Suprapubic skin (tissue), 4 donors: Measurements from ENCODE around the gene CD48. TPM values are rescaled to one million over a fixed set of nuclear protein-coding genes. Genes with fewer than 3 reads are reported as not detected.

ENCODE experiments used
- DNase-seq, 2 donors: peaks; one replicate each; pipeline ENCODE4 v3.0.0-alpha.2; 2019; ENCODE audit warnings: low spot score in 2 of 2
- H3K27ac ChIP-seq: fragments of 200-600 bp; sonication (generic); one replicate; pipeline ENCODE4 v1.5.1; 2019
- H3K27me3 ChIP-seq: fragments of 200-600 bp; sonication (generic); one replicate; pipeline ENCODE4 v1.5.1; 2019
- H3K36me3 ChIP-seq: fragments of 200-600 bp; sonication (generic); one replicate; pipeline ENCODE4 v1.5.1; 2019
- H3K4me1 ChIP-seq: fragments of 200-600 bp; sonication (generic); one replicate; pipeline ENCODE4 v1.5.1; 2019
- H3K4me3 ChIP-seq: fragments of 200-600 bp; sonication (generic); one replicate; pipeline ENCODE4 v1.5.1; 2019; ENCODE audit warnings: mild to moderate bottlenecking
- H3K9me3 ChIP-seq: fragments of 200-600 bp; sonication (generic); one replicate; pipeline ENCODE4 v1.5.1; 2019
- EP300 ChIP-seq: sonication (generic); formaldehyde crosslinking; IDR thresholded peaks from one replicate; pipeline ENCODE4 v1.6.1; 2017; ENCODE audit warnings: antibody characterized with exemption
- POLR2A ChIP-seq, 2 donors: fragments of 450-650 bp; IDR thresholded peaks; one replicate each; pipeline ENCODE4 v1.6.1; 2017; ENCODE audit warnings: antibody characterized with exemption in 2 of 2, mild to moderate bottlenecking in 2 of 2, moderate library complexity in 2 of 2
- POLR2AphosphoS5 ChIP-seq, 3 donors: sonication (generic); formaldehyde crosslinking; IDR thresholded peaks; one replicate each; pipeline ENCODE4 v1.6.1; 2017; ENCODE audit warnings: antibody characterized with exemption in 3 of 3
- WGBS: methylation state at CpG from one replicate; pipeline ENCODE4 v1.1.5; 2018; 5-methylcytosine and 5-hydroxymethylcytosine counted together
- total RNA-seq, 4 donors: library from RNA; depleted of rRNA; stranded (reverse); fragments of >200 nt; gene quantifications; one replicate each; pipeline ENCODE4 v1.1.0, GENCODE V29; 2016
- TF ChIP-seq, protein P1 (sequence below), 2 donors: fragments of 200-600 bp in 1 of 2; fragments of 450-650 bp in 1 of 2; sonication (generic) in 1 of 2; IDR thresholded peaks; one replicate each; pipeline ENCODE4 v1.5.1; 2016 to 2019; ENCODE audit warnings: antibody characterized with exemption in 2 of 2, mild to moderate bottlenecking in 1 of 2, moderate library complexity in 1 of 2

Gene CD48
- total RNA-seq, 4 donors from 2014 or later, result 0.60 to 1.6 (median 1.0) TPM; not detected in 1

DNA sequence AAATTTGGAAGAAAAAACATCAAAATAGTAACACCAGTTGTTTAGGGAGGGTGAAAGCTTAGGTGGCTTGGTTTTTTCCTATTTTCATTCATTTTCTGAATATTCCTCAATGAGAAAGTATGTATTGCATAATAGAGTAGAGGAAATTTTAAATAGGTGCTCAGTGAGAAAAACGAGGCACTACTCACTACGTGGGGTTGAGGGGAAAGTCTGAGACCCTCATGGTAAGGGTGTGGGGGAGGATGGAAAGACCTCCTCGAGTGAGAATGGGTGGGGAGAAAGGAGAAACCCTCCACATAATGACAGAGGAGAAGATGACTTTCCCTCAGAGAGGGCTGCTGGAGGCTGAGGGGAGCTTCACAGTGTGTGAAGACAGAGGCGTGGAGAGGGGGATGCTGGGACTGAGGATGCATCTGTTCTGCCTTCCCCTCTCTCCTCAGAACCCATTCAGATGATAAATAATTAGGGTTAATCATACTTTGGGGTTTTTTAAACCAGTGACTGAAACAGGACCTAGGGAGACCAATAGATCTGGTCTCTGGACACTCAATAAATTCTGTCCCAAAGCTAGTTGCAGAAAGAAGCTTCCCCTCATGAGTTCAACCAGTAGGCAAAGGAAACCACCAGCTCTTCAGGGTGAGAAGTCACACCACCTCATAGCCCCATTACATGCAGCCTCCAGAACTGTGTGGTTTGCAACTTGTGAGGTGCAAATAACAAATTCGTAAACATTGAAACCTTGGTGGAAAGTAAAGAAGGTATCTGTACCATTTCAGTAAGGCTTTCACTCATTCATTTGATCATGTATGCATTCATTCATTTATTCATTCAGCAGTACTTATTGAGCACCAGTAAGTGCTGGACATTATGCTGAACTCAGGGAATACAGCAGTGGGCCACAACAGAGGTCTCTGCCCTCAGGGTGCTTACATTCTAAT, 44.6 kb upstream of the CD48 start:
- 78% methylated on average over 5 of the region's 5 CpGs for WGBS
- no peak for TF ChIP-seq POLR2A (IDR thresholded peaks at IDR 0.05)
- TF ChIP-seq, protein P1, sequence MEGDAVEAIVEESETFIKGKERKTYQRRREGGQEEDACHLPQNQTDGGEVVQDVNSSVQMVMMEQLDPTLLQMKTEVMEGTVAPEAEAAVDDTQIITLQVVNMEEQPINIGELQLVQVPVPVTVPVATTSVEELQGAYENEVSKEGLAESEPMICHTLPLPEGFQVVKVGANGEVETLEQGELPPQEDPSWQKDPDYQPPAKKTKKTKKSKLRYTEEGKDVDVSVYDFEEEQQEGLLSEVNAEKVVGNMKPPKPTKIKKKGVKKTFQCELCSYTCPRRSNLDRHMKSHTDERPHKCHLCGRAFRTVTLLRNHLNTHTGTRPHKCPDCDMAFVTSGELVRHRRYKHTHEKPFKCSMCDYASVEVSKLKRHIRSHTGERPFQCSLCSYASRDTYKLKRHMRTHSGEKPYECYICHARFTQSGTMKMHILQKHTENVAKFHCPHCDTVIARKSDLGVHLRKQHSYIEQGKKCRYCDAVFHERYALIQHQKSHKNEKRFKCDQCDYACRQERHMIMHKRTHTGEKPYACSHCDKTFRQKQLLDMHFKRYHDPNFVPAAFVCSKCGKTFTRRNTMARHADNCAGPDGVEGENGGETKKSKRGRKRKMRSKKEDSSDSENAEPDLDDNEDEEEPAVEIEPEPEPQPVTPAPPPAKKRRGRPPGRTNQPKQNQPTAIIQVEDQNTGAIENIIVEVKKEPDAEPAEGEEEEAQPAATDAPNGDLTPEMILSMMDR (IDR thresholded peaks at IDR 0.05), result no peak
- TF ChIP-seq EP300, result no peak
- TF ChIP-seq POLR2AphosphoS5 (IDR thresholded peaks at IDR 0.05), result no peak

DNA sequence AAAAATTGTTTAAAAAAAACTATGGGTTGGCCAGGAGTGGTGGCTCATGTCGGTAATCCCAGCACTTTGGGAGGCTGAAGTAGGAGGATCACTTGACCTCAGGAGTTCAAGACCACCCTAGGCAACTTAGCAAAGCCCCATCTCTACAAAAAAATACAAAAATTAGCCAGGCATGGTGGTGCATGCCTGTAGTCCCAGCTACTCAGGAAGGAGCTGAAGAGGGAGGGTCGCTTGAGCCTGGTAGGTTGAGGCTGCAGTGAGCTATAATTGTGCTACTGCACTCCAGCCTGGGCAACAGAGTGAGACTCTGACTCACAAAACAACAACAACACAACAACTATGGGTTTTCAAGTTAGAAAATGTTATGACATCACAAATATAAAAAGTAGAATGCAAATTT, 43.8 kb upstream of the CD48 start:
- H3K9me3 ChIP-seq, result no peaks in the 10 kb centered on the region
- no peaks in the 10 kb centered on the region for H3K27me3 ChIP-seq
- H3K36me3 ChIP-seq, result no peaks in the 10 kb centered on the region
- H3K4me3 ChIP-seq, result no peak overlapping the region
- H3K27ac ChIP-seq, result no peak overlapping the region
- TF ChIP-seq, protein P1 (IDR thresholded peaks at IDR 0.05), result no peak
- TF ChIP-seq POLR2AphosphoS5 (IDR thresholded peaks at IDR 0.05), result no peak
- no peak for TF ChIP-seq POLR2A (IDR thresholded peaks at IDR 0.05)
- no peak for TF ChIP-seq EP300
- WGBS, result 90% methylated on average over 2 of the region's 2 CpGs
- no peaks in the 10 kb centered on the region for H3K4me1 ChIP-seq
- no peak for DNase-seq

More for the DNA sequence above, 44.6 kb upstream of the CD48 start:
- no peaks in the 10 kb centered on the region for H3K27me3 ChIP-seq
- H3K27ac ChIP-seq, result no peak overlapping the region
- no peaks in the 10 kb centered on the region for H3K36me3 ChIP-seq
- no peaks in the 10 kb centered on the region for H3K9me3 ChIP-seq
- no peaks in the 10 kb centered on the region for H3K4me1 ChIP-seq
- no peak for DNase-seq
- H3K4me3 ChIP-seq, result no peak overlapping the region

DNA sequence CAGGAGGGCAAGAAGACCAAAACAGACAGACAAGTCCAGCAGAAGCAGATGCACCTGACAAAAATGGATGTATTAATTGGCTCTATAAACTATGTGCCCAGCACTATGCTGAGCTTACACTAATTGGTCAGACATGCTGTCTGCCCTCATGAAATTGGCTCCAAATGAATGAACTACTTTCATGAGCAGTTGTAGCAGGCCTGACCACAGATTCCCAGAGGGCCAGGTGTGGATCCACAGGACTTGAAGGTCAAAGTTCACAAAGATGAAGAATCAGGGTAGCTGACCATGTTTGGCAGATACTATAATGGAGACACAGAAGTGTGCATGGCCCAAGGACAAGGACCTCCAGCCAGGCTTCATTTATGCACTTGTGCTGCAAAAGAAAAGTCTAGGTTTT, 42.0 kb upstream of the CD48 start:
- no peaks in the 10 kb centered on the region for H3K27me3 ChIP-seq
- no peaks in the 10 kb centered on the region for H3K36me3 ChIP-seq
- TF ChIP-seq EP300 (no peak), POLR2A (IDR thresholded peaks at IDR 0.05) (no peak), POLR2AphosphoS5 (IDR thresholded peaks at IDR 0.05) (no peak)
- TF ChIP-seq, protein P1 (IDR thresholded peaks at IDR 0.05), result no peak
- no peak for DNase-seq
- no peaks in the 10 kb centered on the region for H3K9me3 ChIP-seq
- no peak overlapping the region for H3K4me3 ChIP-seq
- no peak overlapping the region for H3K27ac ChIP-seq
- H3K4me1 ChIP-seq, result no peaks in the 10 kb centered on the region

DNA sequence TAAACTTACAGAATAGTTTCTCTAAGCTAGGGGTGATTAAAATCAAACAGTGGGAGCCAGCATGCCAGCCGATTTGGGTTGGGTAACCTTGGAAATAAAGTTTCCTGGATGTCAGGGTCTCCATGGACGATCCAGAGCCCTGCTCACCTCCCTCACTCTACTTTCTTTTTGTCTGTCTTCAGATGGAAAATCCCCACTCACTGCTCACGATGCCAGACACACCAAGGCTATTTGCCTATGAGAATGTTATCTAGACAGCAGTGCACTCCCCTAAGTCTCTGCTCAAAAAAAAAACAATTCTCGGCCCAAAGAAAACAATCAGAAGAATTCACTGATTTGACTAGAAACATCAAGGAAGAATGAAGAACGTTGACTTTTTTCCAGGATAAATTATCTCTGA, 41.3 kb upstream of the CD48 start:
- WGBS, result 39% methylated on average over 5 of the region's 5 CpGs
- no peak overlapping the region for H3K27ac ChIP-seq
- no peaks in the 10 kb centered on the region for H3K27me3 ChIP-seq
- H3K9me3 ChIP-seq, result no peaks in the 10 kb centered on the region
- no peak for DNase-seq
- no peak overlapping the region for H3K4me3 ChIP-seq
- no peak for TF ChIP-seq POLR2A (IDR thresholded peaks at IDR 0.05)
- H3K36me3 ChIP-seq, result no peaks in the 10 kb centered on the region
- H3K4me1 ChIP-seq, result no peaks in the 10 kb centered on the region

DNA sequence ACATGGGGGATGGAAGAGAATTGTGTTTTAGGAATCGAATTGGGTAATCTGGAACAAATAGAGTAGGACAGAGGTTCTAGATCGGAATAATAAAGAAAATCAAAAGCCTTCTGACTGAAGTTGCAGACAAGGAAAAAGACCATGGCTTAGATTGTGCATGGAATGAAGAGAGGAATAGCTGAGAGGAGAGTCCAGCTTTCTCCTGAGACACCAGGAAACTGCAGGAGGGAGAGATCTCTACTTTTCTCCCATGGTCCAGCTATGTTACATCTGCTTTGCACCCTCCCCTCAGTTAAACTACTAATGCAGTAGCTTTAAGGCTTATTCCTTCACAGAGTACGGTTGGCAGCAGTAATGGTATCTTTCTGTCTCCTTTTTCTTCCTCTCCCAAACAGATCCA, 40.8 kb upstream of the CD48 start:
- WGBS, result 68% methylated on average over 3 of the region's 3 CpGs
- H3K27me3 ChIP-seq, result no peaks in the 10 kb centered on the region
- H3K27ac ChIP-seq, result no peak overlapping the region
- no peaks in the 10 kb centered on the region for H3K36me3 ChIP-seq
- DNase-seq, result no peak
- TF ChIP-seq POLR2AphosphoS5 (IDR thresholded peaks at IDR 0.05) (no peak), EP300 (no peak), POLR2A (IDR thresholded peaks at IDR 0.05) (no peak)
- TF ChIP-seq, protein P1 (IDR thresholded peaks at IDR 0.05), result no peak
- no peaks in the 10 kb centered on the region for H3K4me1 ChIP-seq
- H3K4me3 ChIP-seq, result no peak overlapping the region
- H3K9me3 ChIP-seq, result no peaks in the 10 kb centered on the region
